GM12801 (cell line): ENCODE results near the gene TSPEAR.
"Not testable (repeated sequence)": the region's sequence is repeated elsewhere in the genome, so short reads cannot be mapped to it uniquely, and the experiment has no call there.

Source experiments
- CTCF ChIP-seq: IDR thresholded peaks from one replicate; pipeline ENCODE4 v1.5.1; 2011; ENCODE audit warnings: control low read depth; ENCODE audit not compliant: insufficient read length; ENCODE audit errors: extremely low read depth

TSPEAR gene

GRCh38 chr21:44648557-44649311, 62.6 kb downstream of the TSPEAR start:
- TF ChIP-seq CTCF = no peak

- no peak for TF ChIP-seq CTCF
Observed at GRCh38 chr21:44647222-44647552, 64.2 kb downstream of the TSPEAR start.

- not testable (repeated sequence) for TF ChIP-seq CTCF
Observed at GRCh38 chr21:44646366-44647221, 64.8 kb downstream of the TSPEAR start, which contains the start of gene KRTAP10-11. Gene KRTAP10-11, plus strand, starts transcription at chr21:44646414. Its CDS starts 45 bp downstream, at chr21:44646459.

GRCh38 chr21:44644878-44645277, 66.5 kb downstream of the TSPEAR start:
- no peak for TF ChIP-seq CTCF

GRCh38 chr21:44643741-44644310, 67.5 kb downstream of the TSPEAR start:
- no peak for TF ChIP-seq CTCF

GRCh38 chr21:44640761-44641160, 70.6 kb downstream of the TSPEAR start:
- TF ChIP-seq CTCF = no peak

- no peak for TF ChIP-seq CTCF
Observed at GRCh38 chr21:44639331-44639655, 72.1 kb downstream of the TSPEAR start.
